ENCODE data around the gene ALG14. TPM values are rescaled to one million over a fixed set of nuclear protein-coding genes. Genes with fewer than 3 reads are reported as not detected.

ALG14 gene
- total and polyA plus RNA-seq, 7 experiments from 2014 or later = 1.1 to 3.2 (median 1.7) TPM

GRCh38 chr1:95034506-95034905 is 38.2 kb downstream of the ALG14 start:
- Histone ChIP-seq H3K4me3 (ENCODE audit: low read length) (no peak overlapping the region), H3K27me3 (ENCODE audit: control insufficient read depth in 2 of 2, insufficient read depth in 2 of 2, low read length in 2 of 2) (no peaks in the 10 kb centered on the region), H3K9me3 (ENCODE audit: control insufficient read depth in 2 of 3, low read length in 3 of 3) (no peaks in the 10 kb centered on the region), H3K36me3 (ENCODE audit: control insufficient read depth in 2 of 3, insufficient read depth in 3 of 3, low read length in 3 of 3) (no peaks in the 10 kb centered on the region), H3K27ac (ENCODE audit: low read depth, low read length) (no peak overlapping the region), H3K4me1 (ENCODE audit: control insufficient read depth in 2 of 2, insufficient read depth in 2 of 2, low read length in 2 of 2) (no peaks in the 10 kb centered on the region)
- DNase-seq = no peak
- Mint-ChIP-seq H3K4me3 (no peak overlapping the region), H3K36me3 (peaks cover 0 to 15% (median 12%) of the 10 kb centered on the region in 5 donors), H3K9me3 (no peaks in the 10 kb centered on the region), H3K4me1 (no peaks in the 10 kb centered on the region), H3K27ac (no peak overlapping the region), H3K27me3 (no peaks in the 10 kb centered on the region)
- ATAC-seq = no peak
- intact Hi-C loops (cut with micrococcal nuclease) = no loop called here
- CTCF ChIA-PET = interaction anchor here (0.7 to 1.4 kb wide), 4 partner anchors 9 to 180 kb away, joined by 3 to 5 read pairs (median 3); no protein-coding TSS in a partner anchor
- POLR2A ChIA-PET = no interaction called here

GRCh38 chr1:95033843-95034242 is 38.9 kb downstream of the ALG14 start:
- H3K27me3 ChIP-seq (ENCODE audit: control insufficient read depth in 2 of 2, insufficient read depth in 2 of 2, low read length in 2 of 2) = no peaks in the 10 kb centered on the region
- ATAC-seq = no peak
- no peaks in the 10 kb centered on the region for H3K9me3 ChIP-seq (ENCODE audit: control insufficient read depth in 2 of 3, low read length in 3 of 3)
- POLR2A ChIA-PET = interaction anchor here (0.7 kb wide), 1 partner anchor 69 kb away, joined by 4 read pairs; no protein-coding TSS in a partner anchor
- Mint-ChIP-seq H3K36me3 (peaks cover 0 to 16% (median 9%) of the 10 kb centered on the region in 5 donors), H3K9me3 (peaks cover 0 to 4% (median 0%) of the 10 kb centered on the region in 11 donors), H3K27ac (no peak overlapping the region), H3K27me3 (no peaks in the 10 kb centered on the region), H3K4me3 (no peak overlapping the region), H3K4me1 (no peaks in the 10 kb centered on the region)
- H3K36me3 ChIP-seq (ENCODE audit: control insufficient read depth in 2 of 3, insufficient read depth in 3 of 3, low read length in 3 of 3) = no peaks in the 10 kb centered on the region
- H3K4me3 ChIP-seq (ENCODE audit: low read length) = no peak overlapping the region
- intact Hi-C loops (cut with micrococcal nuclease) = no loop called here
- CTCF ChIA-PET = interaction anchor here (1.4 kb wide), 1 partner anchor 9 kb away, joined by 3 read pairs; no protein-coding TSS in a partner anchor
- no peak overlapping the region for H3K27ac ChIP-seq (ENCODE audit: low read depth, low read length)
- H3K4me1 ChIP-seq (ENCODE audit: control insufficient read depth in 2 of 2, insufficient read depth in 2 of 2, low read length in 2 of 2) = no peaks in the 10 kb centered on the region
- no peak for DNase-seq

- ATAC-seq (no peak), DNase-seq (no peak)
- POLR2A ChIA-PET = no interaction called here
- Mint-ChIP-seq H3K4me3 (no peak overlapping the region), H3K27ac (no peak overlapping the region), H3K9me3 (peaks cover 0 to 9% (median 0%) of the 10 kb centered on the region in 11 donors), H3K27me3 (no peaks in the 10 kb centered on the region), H3K4me1 (no peaks in the 10 kb centered on the region), H3K36me3 (peaks cover 0 to 51% (median 39%) of the 10 kb centered on the region in 5 donors)
- intact Hi-C loops (cut with micrococcal nuclease) = no loop called here
- Histone ChIP-seq H3K9me3 (ENCODE audit: control insufficient read depth in 2 of 3, low read length in 3 of 3) (no peaks in the 10 kb centered on the region), H3K27me3 (ENCODE audit: control insufficient read depth in 2 of 2, insufficient read depth in 2 of 2, low read length in 2 of 2) (no peaks in the 10 kb centered on the region), H3K4me1 (ENCODE audit: control insufficient read depth in 2 of 2, insufficient read depth in 2 of 2, low read length in 2 of 2) (no peaks in the 10 kb centered on the region), H3K36me3 (ENCODE audit: control insufficient read depth in 2 of 3, insufficient read depth in 3 of 3, low read length in 3 of 3) (peaks cover 0 to 5% (median 0%) of the 10 kb centered on the region in 3 experiments), H3K4me3 (ENCODE audit: low read length) (no peak overlapping the region), H3K27ac (ENCODE audit: low read depth, low read length) (no peak overlapping the region)
- CTCF ChIA-PET = no interaction called here
Observed at GRCh38 chr1:95029532-95029931, 43.2 kb downstream of the ALG14 start.

GRCh38 chr1:95028954-95029353 is 43.8 kb downstream of the ALG14 start:
- H3K4me3 Mint-ChIP-seq = no peak overlapping the region
- ChIA-PET CTCF (no interaction called here), POLR2A (no interaction called here)
- no peaks in the 10 kb centered on the region for H3K9me3 ChIP-seq (ENCODE audit: control insufficient read depth in 2 of 3, low read length in 3 of 3)
- H3K4me1 Mint-ChIP-seq = no peaks in the 10 kb centered on the region
- no peaks in the 10 kb centered on the region for H3K4me1 ChIP-seq (ENCODE audit: control insufficient read depth in 2 of 2, insufficient read depth in 2 of 2, low read length in 2 of 2)
- no peak overlapping the region for H3K4me3 ChIP-seq (ENCODE audit: low read length)
- no peaks in the 10 kb centered on the region for H3K27me3 Mint-ChIP-seq
- H3K36me3 Mint-ChIP-seq = peaks cover 0 to 54% (median 43%) of the 10 kb centered on the region in 5 donors
- ATAC-seq = no peak
- intact Hi-C loops (cut with micrococcal nuclease) = no loop called here
- H3K9me3 Mint-ChIP-seq = peaks cover 0 to 9% (median 0%) of the 10 kb centered on the region in 11 donors
- no peak overlapping the region for H3K27ac Mint-ChIP-seq
- no peak for DNase-seq
- H3K36me3 ChIP-seq (ENCODE audit: control insufficient read depth in 2 of 3, insufficient read depth in 3 of 3, low read length in 3 of 3) = peaks cover 0 to 5% (median 0%) of the 10 kb centered on the region in 3 experiments
- no peak overlapping the region for H3K27ac ChIP-seq (ENCODE audit: low read depth, low read length)
- no peaks in the 10 kb centered on the region for H3K27me3 ChIP-seq (ENCODE audit: control insufficient read depth in 2 of 2, insufficient read depth in 2 of 2, low read length in 2 of 2)

GRCh38 chr1:95027046-95027445 is 45.7 kb downstream of the ALG14 start:
- H3K27ac ChIP-seq (ENCODE audit: low read depth, low read length) = no peak overlapping the region
- peaks cover 0 to 59% (median 46%) of the 10 kb centered on the region in 5 donors for H3K36me3 Mint-ChIP-seq
- no peaks in the 10 kb centered on the region for H3K9me3 ChIP-seq (ENCODE audit: control insufficient read depth in 2 of 3, low read length in 3 of 3)
- no peak overlapping the region for H3K27ac Mint-ChIP-seq
- no peak for DNase-seq
- H3K27me3 ChIP-seq (ENCODE audit: control insufficient read depth in 2 of 2, insufficient read depth in 2 of 2, low read length in 2 of 2) = no peaks in the 10 kb centered on the region
- H3K4me3 ChIP-seq (ENCODE audit: low read length) = no peak overlapping the region
- H3K36me3 ChIP-seq (ENCODE audit: control insufficient read depth in 2 of 3, insufficient read depth in 3 of 3, low read length in 3 of 3) = peaks cover 0 to 5% (median 0%) of the 10 kb centered on the region in 3 experiments
- H3K27me3 Mint-ChIP-seq = no peaks in the 10 kb centered on the region
- intact Hi-C loops (cut with micrococcal nuclease) = no loop called here
- no peaks in the 10 kb centered on the region for H3K4me1 Mint-ChIP-seq
- no peak overlapping the region for H3K4me3 Mint-ChIP-seq
- H3K9me3 Mint-ChIP-seq = peaks cover 0 to 9% (median 0%) of the 10 kb centered on the region in 11 donors
- ChIA-PET CTCF (interaction anchor here (1.1 kb wide), 1 partner anchor 173 kb away, joined by 3 read pairs; no protein-coding TSS in a partner anchor), POLR2A (no interaction called here)
- no peak for ATAC-seq
- no peaks in the 10 kb centered on the region for H3K4me1 ChIP-seq (ENCODE audit: control insufficient read depth in 2 of 2, insufficient read depth in 2 of 2, low read length in 2 of 2)

- Mint-ChIP-seq H3K27me3 (no peaks in the 10 kb centered on the region), H3K27ac (peak overlapping the region in 1 of 9 donors; percentile 3), H3K4me3 (no peak overlapping the region), H3K9me3 (peaks cover 0 to 5% (median 0%) of the 10 kb centered on the region in 11 donors), H3K4me1 (peaks cover 0 to 7% (median 0%) of the 10 kb centered on the region in 7 donors), H3K36me3 (peaks cover 0 to 47% (median 38%) of the 10 kb centered on the region in 5 donors)
- POLR2A ChIA-PET = no interaction called here
- H3K27ac ChIP-seq (ENCODE audit: low read depth, low read length) = no peak overlapping the region
- ATAC-seq (no peak), DNase-seq (no peak)
- H3K4me3 ChIP-seq (ENCODE audit: low read length) = no peak overlapping the region
- H3K27me3 ChIP-seq (ENCODE audit: control insufficient read depth in 2 of 2, insufficient read depth in 2 of 2, low read length in 2 of 2) = no peaks in the 10 kb centered on the region
- intact Hi-C loops (cut with micrococcal nuclease) = no loop called here
- H3K4me1 ChIP-seq (ENCODE audit: control insufficient read depth in 2 of 2, insufficient read depth in 2 of 2, low read length in 2 of 2) = no peaks in the 10 kb centered on the region
- CTCF ChIA-PET = interaction anchor here (0.5 kb wide), 1 partner anchor 1363 kb away, joined by 4 read pairs; no protein-coding TSS in a partner anchor
- peaks cover 0 to 5% (median 0%) of the 10 kb centered on the region in 3 experiments for H3K36me3 ChIP-seq (ENCODE audit: control insufficient read depth in 2 of 3, insufficient read depth in 3 of 3, low read length in 3 of 3)
- H3K9me3 ChIP-seq (ENCODE audit: control insufficient read depth in 2 of 3, low read length in 3 of 3) = no peaks in the 10 kb centered on the region
Observed at GRCh38 chr1:95023399-95024043, 49.2 kb downstream of the ALG14 start.

GRCh38 chr1:95022644-95022926 is 50.2 kb downstream of the ALG14 start:
- Mint-ChIP-seq H3K4me3 (no peak overlapping the region), H3K27ac (no peak overlapping the region), H3K27me3 (no peaks in the 10 kb centered on the region), H3K9me3 (peaks cover 0 to 5% (median 0%) of the 10 kb centered on the region in 11 donors), H3K36me3 (peaks cover 0 to 42% (median 33%) of the 10 kb centered on the region in 5 donors), H3K4me1 (peaks cover 0 to 7% (median 0%) of the 10 kb centered on the region in 7 donors)
- Histone ChIP-seq H3K9me3 (ENCODE audit: control insufficient read depth in 2 of 3, low read length in 3 of 3) (no peaks in the 10 kb centered on the region), H3K4me1 (ENCODE audit: control insufficient read depth in 2 of 2, insufficient read depth in 2 of 2, low read length in 2 of 2) (no peaks in the 10 kb centered on the region), H3K36me3 (ENCODE audit: control insufficient read depth in 2 of 3, insufficient read depth in 3 of 3, low read length in 3 of 3) (peaks cover 0 to 5% (median 0%) of the 10 kb centered on the region in 3 experiments), H3K27me3 (ENCODE audit: control insufficient read depth in 2 of 2, insufficient read depth in 2 of 2, low read length in 2 of 2) (no peaks in the 10 kb centered on the region), H3K27ac (ENCODE audit: low read depth, low read length) (no peak overlapping the region), H3K4me3 (ENCODE audit: low read length) (no peak overlapping the region)
- DNase-seq (no peak), ATAC-seq (no peak)
- CTCF ChIA-PET = no interaction called here
- POLR2A ChIA-PET = no interaction called here
- intact Hi-C loops (cut with micrococcal nuclease) = no loop called here

Measured in naive thymus-derived CD4-positive, alpha-beta T cell (primary cell).